ENCODE measurements around the gene FARP1. TPM values are rescaled to one million over a fixed set of nuclear protein-coding genes. Genes with fewer than 3 reads are reported as not detected.
"Not testable (repeated sequence)": the region's sequence is repeated elsewhere in the genome, so short reads cannot be mapped to it uniquely, and the experiment has no call there.

Gene FARP1
- total RNA-seq, 1 donor: 0.42 TPM

DNA sequence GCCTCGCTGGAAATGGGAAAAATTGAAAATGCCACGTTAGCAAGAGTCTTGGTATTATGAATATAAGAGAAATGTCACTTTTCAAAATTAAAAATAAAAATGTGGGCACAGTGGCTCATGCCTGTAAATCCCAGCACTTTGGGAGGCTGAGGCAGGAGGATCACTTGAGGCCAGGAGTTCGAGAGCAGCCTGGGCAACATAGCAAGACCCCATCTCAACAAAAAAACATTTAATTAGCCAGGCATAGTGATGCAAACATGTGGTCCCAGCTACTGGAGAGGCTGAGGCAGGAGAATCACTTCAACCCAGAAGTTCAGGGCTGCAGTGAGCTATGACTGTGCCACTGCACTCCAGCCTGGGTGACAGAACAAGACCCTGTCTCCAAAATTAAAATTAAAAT, 270.4 kb downstream of the FARP1 start:
- not testable (repeated sequence) for H3K4me3 ChIP-seq (ENCODE audit: low read length); H3K4me1 ChIP-seq (ENCODE audit: insufficient read depth, low read length); H3K27me3 ChIP-seq (ENCODE audit: insufficient read depth, low read length); H3K9me3 ChIP-seq (ENCODE audit: low read depth, low read length)

DNA sequence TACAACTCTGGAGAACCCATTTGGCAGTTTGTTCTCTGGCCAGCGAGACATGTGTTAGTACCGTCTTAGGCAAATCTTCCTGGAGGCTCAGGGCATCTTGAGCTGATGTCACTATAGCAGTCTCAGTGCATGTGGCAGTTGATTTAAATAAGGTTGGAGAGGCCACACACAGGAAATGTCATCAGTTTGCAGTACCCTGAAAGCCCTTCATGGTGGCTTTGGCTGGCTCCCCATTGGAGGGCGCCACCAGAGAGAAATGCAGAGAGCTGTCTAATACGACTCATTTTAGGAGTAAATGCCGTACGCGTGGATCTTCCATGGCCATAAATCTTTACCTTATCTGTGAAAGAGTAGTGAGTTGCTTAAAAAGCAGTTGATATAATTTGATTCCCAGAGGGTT, 270.9 kb downstream of the FARP1 start:
- Histone ChIP-seq H3K27me3 (ENCODE audit: insufficient read depth, low read length) (peaks cover 4% of the 10 kb centered on the region), H3K4me3 (ENCODE audit: low read length) (no peak overlapping the region), H3K9me3 (ENCODE audit: low read depth, low read length) (no peaks in the 10 kb centered on the region), H3K4me1 (ENCODE audit: insufficient read depth, low read length) (peaks cover 7% of the 10 kb centered on the region)

- peaks cover 7% of the 10 kb centered on the region for H3K4me1 ChIP-seq (ENCODE audit: insufficient read depth, low read length)
- H3K27me3 ChIP-seq (ENCODE audit: insufficient read depth, low read length): peaks cover 4% of the 10 kb centered on the region
- no peak overlapping the region for H3K4me3 ChIP-seq (ENCODE audit: low read length)
- no peaks in the 10 kb centered on the region for H3K9me3 ChIP-seq (ENCODE audit: low read depth, low read length)
Observed at GRCh38 chr13:98415326-98416070, 272.6 kb downstream of the FARP1 start.

- H3K4me3 ChIP-seq (ENCODE audit: low read length): no peak overlapping the region
- H3K9me3 ChIP-seq (ENCODE audit: low read depth, low read length): no peaks in the 10 kb centered on the region
- peaks cover 4% of the 10 kb centered on the region for H3K4me1 ChIP-seq (ENCODE audit: insufficient read depth, low read length)
- peaks cover 4% of the 10 kb centered on the region for H3K27me3 ChIP-seq (ENCODE audit: insufficient read depth, low read length)
Observed at GRCh38 chr13:98416408-98416807, 273.5 kb downstream of the FARP1 start.

DNA sequence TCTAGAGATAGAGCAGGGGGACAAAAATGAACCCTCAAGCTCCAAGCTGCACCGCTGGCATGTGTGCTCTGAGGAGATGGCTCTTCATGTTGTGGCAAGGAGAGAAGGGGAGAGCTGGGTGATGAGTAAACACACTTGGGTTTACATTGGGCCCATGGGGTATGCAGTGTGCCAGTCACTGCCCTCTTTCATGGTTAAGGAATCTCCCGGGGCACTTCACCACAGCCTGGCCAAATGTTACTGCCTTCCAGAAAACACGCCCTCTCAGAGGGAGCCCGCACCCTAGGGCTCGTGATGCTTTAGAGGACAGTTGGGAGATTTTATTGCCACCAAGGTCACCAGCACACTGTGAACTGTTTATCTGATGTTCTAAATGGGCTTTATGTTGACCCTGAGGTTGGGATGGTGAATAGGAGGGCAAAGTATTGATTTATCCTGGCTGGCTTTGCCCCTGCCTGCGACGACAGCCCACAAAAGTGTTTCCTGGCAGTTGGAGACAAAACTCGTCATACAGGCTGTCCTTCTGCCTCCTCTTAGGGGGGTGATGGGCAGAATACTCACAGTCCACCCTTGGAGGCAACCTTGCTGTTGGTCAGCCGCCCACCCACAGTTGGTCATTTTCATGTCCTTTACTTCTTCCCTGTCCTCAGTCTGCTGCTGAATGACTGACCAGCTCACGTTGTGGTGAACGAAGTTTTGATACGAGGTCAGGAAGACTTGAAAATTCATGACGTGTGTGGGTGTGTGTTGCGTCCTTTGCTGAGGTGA, 277.1 kb downstream of the FARP1 start:
- Histone ChIP-seq H3K4me1 (ENCODE audit: insufficient read depth, low read length) (no peaks in the 10 kb centered on the region), H3K27me3 (ENCODE audit: insufficient read depth, low read length) (no peaks in the 10 kb centered on the region), H3K4me3 (ENCODE audit: low read length) (no peak overlapping the region), H3K9me3 (ENCODE audit: low read depth, low read length) (no peaks in the 10 kb centered on the region)

DNA sequence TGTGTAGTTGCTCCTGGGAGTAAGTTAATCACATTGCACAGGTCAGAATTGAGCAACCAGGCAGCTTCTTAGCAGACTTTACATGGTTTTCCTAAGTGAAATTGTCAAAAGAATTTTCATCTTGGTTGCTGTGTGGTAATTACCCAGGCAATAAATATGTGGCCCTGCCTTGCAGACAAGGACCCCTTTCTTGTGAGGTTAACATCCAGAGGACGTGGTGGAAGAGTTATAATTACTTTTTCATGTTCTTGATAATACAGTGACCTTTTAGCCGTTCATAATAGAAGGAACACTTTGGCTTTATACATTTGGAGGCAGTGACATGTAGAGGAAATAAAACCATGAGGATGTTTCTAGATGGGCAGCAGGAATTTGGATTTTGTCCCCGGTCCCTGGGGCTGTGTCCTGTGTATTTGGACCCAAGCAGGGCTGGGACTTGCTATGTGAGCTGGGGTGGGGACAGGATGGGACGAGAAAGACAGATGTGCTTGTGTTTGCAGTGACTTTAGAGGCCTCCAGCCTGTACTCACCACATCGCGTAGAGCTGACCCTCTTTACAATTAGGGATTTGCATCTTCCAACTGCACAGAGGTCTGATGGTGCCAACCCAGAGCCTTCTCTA, 277.8 kb downstream of the FARP1 start:
- Histone ChIP-seq H3K4me1 (ENCODE audit: insufficient read depth, low read length) (no peaks in the 10 kb centered on the region), H3K27me3 (ENCODE audit: insufficient read depth, low read length) (no peaks in the 10 kb centered on the region), H3K9me3 (ENCODE audit: low read depth, low read length) (no peaks in the 10 kb centered on the region), H3K4me3 (ENCODE audit: low read length) (no peak overlapping the region)

DNA sequence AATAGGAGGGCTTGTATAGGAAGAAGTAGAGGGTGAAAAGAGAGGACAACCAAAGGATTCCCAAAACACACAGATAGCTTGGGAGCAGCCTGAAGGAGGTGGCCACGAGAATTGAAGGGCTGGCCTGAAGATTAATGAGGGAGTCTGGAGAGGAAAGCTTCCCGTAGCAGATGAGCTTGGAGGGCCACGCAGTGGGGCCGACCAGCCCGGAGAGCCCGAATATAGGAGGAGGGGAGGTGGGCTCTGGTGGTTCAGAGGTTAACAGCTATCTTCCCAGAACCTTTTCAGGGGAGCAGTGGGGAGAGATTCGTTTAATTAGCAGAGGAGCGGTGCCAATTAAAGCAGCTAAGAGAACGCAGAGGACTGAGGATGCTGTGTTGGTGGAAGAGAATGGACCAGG, 279.2 kb downstream of the FARP1 start:
- no peaks in the 10 kb centered on the region for H3K9me3 ChIP-seq (ENCODE audit: low read depth, low read length)
- H3K4me3 ChIP-seq (ENCODE audit: low read length): no peak overlapping the region
- H3K4me1 ChIP-seq (ENCODE audit: insufficient read depth, low read length): no peaks in the 10 kb centered on the region
- no peaks in the 10 kb centered on the region for H3K27me3 ChIP-seq (ENCODE audit: insufficient read depth, low read length)

DNA sequence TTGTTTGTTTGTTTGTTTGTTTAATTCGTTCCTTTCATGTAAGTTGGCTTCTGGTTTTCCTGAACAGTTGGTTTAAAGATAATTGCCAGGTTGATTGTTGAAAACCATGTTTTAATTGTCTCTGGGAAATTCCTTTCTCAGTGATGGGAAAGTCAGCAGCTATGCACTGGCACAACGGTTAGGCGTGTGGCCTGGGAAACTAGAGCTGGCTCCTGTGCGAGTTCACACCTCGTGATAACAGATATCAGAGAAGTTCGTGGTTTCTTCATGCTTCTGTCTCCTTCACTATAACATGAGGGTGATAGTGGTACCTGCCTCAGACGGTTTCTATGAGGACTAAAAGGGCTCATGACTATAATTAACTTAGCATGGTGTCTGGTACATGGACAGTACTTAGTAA, 280.5 kb downstream of the FARP1 start:
- H3K27me3 ChIP-seq (ENCODE audit: insufficient read depth, low read length): no peaks in the 10 kb centered on the region
- H3K9me3 ChIP-seq (ENCODE audit: low read depth, low read length): no peaks in the 10 kb centered on the region
- H3K4me1 ChIP-seq (ENCODE audit: insufficient read depth, low read length): no peaks in the 10 kb centered on the region
- H3K4me3 ChIP-seq (ENCODE audit: low read length): no peak overlapping the region

DNA sequence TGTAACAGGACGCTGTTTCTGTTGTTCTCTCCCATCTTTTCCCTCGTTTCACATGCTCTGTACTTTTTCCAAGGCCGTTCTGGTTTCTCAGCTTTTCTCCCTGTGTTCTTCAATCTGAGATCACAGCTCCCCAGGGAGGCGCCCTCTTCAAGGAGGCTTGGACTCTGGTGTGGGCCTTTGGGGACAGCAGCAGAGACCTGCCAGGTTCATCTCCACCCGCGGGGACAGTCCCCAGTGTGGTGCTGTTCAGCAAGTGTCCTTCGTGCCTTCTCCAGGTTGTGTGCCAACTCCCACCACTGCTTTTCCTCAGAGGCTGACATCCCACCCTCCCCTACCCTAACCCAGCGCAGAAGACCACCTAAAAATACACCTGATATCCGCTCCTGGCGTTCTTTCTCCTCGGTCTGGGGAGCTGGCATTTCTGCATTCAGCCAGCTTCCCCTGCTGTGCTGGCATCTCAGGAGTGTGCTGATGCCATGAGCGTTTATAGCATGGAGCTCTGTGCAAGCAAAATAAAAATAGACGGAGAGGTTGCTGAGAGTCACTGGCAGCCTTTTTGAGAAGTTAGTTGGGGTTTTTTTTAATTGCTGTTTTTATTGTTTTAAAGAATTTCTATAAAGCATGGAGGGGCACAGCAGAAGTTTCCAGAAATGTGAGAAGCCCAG, 284.6 kb downstream of the FARP1 start:
- H3K27me3 ChIP-seq (ENCODE audit: insufficient read depth, low read length): no peaks in the 10 kb centered on the region
- no peaks in the 10 kb centered on the region for H3K9me3 ChIP-seq (ENCODE audit: low read depth, low read length)
- no peak overlapping the region for H3K4me3 ChIP-seq (ENCODE audit: low read length)
- H3K4me1 ChIP-seq (ENCODE audit: insufficient read depth, low read length): no peaks in the 10 kb centered on the region

DNA sequence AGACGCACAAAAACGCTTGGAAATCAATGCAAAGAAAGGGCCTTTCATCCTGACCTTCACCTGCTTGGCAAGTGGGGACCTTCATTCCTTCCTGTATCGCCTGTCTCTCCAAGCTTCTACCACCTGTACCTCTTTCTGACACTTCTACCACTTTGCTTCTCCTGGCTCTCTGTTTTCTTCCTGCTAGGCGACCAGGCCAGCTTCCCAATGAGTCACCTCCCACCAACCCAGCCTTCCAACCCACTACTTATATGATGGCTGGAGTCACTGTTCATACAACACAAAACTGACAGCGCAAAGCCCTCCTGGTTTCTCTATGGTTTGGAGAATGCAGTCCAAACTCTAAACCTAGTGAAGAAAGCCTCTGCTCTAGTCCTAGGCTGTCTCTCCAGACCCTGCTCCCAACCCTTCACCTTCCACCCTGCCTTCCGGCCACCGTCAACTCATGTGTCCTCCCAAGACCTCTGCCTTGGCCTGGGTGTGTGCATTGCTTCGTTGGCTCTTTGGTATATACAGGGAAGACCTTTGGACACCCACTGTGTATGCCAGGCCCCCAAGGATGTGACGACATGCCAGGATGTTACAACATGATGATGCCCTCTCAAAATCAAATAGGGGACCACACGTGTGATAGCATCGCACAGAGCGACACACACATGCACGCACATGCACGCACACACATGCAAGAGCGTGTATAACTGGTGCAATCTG, 285.5 kb downstream of the FARP1 start:
- Histone ChIP-seq H3K4me3 (ENCODE audit: low read length) (no peak overlapping the region), H3K9me3 (ENCODE audit: low read depth, low read length) (no peaks in the 10 kb centered on the region), H3K27me3 (ENCODE audit: insufficient read depth, low read length) (no peaks in the 10 kb centered on the region), H3K4me1 (ENCODE audit: insufficient read depth, low read length) (no peaks in the 10 kb centered on the region)

GRCh38 chr13:98429081-98429480, 286.2 kb downstream of the FARP1 start:
- H3K27me3 ChIP-seq (ENCODE audit: insufficient read depth, low read length): no peaks in the 10 kb centered on the region
- H3K9me3 ChIP-seq (ENCODE audit: low read depth, low read length): no peaks in the 10 kb centered on the region
- H3K4me3 ChIP-seq (ENCODE audit: low read length): no peak overlapping the region
- no peaks in the 10 kb centered on the region for H3K4me1 ChIP-seq (ENCODE audit: insufficient read depth, low read length)

DNA sequence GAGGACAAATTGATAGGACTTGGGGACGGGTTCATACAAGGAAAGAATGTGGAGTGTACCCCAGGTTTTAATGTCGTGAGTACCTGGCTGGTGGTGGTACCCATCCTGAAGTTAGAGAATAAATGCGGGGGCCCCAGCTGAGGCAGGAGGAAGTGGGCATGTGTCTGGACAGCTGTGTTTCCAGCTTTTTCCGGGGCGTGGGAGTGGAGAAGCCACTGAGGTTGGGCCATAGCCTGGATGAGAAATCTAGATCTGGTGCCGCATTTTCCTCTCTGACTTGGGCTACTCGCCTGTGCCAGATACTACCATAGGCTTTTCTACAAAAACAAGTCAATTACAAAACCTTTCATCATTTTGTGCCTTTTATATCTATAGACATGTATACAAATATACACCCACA, 286.6 kb downstream of the FARP1 start:
- Histone ChIP-seq H3K4me3 (ENCODE audit: low read length) (no peak overlapping the region), H3K9me3 (ENCODE audit: low read depth, low read length) (no peaks in the 10 kb centered on the region), H3K4me1 (ENCODE audit: insufficient read depth, low read length) (no peaks in the 10 kb centered on the region), H3K27me3 (ENCODE audit: insufficient read depth, low read length) (no peaks in the 10 kb centered on the region)

- H3K4me3 ChIP-seq (ENCODE audit: low read length): no peak overlapping the region
Observed at GRCh38 chr13:98429977-98430736, 287.3 kb downstream of the FARP1 start.

GRCh38 chr13:98432638-98433037, 289.7 kb downstream of the FARP1 start:
- no peak overlapping the region for H3K4me3 ChIP-seq (ENCODE audit: low read length)

More at GRCh38 chr13:98429977-98430736, 287.3 kb downstream of the FARP1 start:
- H3K27me3 ChIP-seq (ENCODE audit: insufficient read depth, low read length): no peaks in the 10 kb centered on the region
- no peaks in the 10 kb centered on the region for H3K4me1 ChIP-seq (ENCODE audit: insufficient read depth, low read length)
- H3K9me3 ChIP-seq (ENCODE audit: low read depth, low read length): no peaks in the 10 kb centered on the region

More at GRCh38 chr13:98432638-98433037, 289.7 kb downstream of the FARP1 start:
- Histone ChIP-seq H3K27me3 (ENCODE audit: insufficient read depth, low read length) (no peaks in the 10 kb centered on the region), H3K9me3 (ENCODE audit: low read depth, low read length) (no peaks in the 10 kb centered on the region), H3K4me1 (ENCODE audit: insufficient read depth, low read length) (no peaks in the 10 kb centered on the region)

Data from mononuclear cell (primary cell).